Lower leg skin (tissue), 3 donors: ENCODE data around the gene TGFBR3.

ENCODE experiments used
- CTCF ChIP-seq, 3 donors: fragments of 450-650 bp; IDR thresholded peaks; one replicate each; pipeline ENCODE4 v1.5.1; 2016; ENCODE audit warnings: antibody characterized with exemption in 3 of 3, mild to moderate bottlenecking in 3 of 3, moderate library complexity in 2 of 3
- POLR2A ChIP-seq, 2 donors: fragments of 450-650 bp; IDR thresholded peaks; one replicate each; pipeline ENCODE4 v1.6.1; 2016 to 2017; ENCODE audit warnings: antibody characterized with exemption in 2 of 2, mild to moderate bottlenecking in 1 of 2, moderate library complexity in 1 of 2

DNA sequence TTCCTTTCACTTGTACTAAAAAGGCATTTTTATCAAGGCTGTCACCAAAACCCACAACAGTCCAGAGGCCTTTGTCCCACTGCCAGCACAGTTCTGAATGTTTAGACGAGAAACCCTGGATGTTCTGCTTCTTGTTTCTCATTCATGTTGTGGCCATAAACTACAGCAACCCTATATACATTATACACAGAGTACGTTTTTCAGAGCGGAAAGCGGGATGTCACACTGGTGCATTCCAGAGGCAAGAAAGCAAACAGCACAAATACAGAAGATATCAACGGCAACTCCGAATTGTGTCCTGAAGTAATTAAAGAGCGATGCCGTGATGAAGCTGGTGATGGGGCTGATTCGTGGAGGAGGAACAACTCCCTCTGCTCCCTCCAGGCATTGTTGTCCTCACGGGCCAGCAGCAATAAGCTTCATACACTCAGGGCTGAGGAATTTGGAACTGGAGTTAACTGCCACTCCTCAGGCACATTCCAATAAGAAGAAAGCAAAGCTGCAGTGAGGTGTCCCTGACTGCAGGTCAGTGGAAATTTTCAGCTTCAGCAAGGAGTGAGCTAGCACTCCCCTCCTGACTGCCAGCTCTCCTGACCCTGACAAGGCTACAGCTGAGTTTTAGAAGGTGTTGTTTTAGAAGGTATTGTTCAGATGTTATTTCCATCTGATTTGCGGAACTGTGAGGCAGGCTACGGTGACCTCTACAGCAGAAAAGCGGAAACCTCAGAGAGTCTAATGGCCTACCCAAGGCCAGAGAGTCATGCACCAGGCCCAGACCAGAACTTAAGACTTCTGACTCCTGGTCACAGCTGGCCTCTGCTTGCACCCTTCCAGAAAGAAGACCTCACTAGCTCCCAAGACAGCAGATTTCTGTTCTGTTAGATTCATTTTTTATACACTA is 149.0 kb downstream of the TGFBR3 start:
- TF ChIP-seq CTCF (IDR thresholded peaks at IDR 0.05) (no peak), POLR2A (IDR thresholded peaks at IDR 0.05) (no peak)
